ENCODE results near the gene EAF2. TPM values are rescaled to one million over a fixed set of nuclear protein-coding genes. Genes with fewer than 3 reads are reported as not detected.

Gene EAF2
- total RNA-seq, result 2.0 and 3.6 TPM in 2 replicates

DNA sequence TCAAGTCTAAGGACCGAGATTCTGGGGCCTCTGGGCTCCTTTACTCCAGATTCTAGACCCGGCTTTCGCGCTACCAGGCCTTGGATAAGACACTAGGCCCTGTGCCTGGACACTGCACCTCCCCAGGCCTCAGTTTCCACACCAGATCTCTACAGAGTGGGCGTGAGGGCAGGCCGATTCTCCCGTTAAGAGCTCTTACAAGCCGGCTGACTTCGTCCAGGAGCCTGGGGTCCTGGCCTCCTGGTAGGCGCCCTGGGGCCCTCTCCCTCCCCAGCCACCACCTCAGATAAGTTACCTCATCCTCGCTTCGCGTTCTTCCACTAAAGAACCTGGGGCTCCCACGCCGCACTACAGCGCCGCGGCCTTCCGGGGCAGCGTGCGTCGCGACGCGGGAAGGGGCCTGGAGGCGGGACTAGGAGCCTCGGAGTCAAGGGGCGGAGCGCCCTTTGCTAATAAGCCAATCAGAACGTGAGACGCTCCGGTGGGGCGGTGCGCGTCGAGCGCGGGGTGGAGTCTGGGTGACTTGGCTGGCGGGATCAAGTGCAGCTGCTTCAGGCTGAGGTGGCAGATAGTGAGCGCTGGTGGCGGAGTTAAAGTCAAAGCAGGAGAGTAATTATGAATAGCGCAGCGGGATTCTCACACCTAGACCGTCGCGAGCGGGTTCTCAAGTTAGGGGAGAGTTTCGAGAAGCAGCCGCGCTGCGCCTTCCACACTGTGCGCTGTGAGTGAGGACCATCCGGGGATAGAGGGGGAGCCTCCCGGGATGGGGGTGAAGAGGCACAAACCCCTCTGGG, at the start of gene EAF2, which contains the start of gene IQCB1:
TSS of gene EAF2 (plus strand) at position 539 of the 794 bp plus-strand sequence. CDS start at position 616, 77 bp downstream.
TSS of gene IQCB1 (minus strand) at position 390 of the 794 bp plus-strand sequence. CDS start 6,100 bp downstream, outside the sequence.

DNA sequence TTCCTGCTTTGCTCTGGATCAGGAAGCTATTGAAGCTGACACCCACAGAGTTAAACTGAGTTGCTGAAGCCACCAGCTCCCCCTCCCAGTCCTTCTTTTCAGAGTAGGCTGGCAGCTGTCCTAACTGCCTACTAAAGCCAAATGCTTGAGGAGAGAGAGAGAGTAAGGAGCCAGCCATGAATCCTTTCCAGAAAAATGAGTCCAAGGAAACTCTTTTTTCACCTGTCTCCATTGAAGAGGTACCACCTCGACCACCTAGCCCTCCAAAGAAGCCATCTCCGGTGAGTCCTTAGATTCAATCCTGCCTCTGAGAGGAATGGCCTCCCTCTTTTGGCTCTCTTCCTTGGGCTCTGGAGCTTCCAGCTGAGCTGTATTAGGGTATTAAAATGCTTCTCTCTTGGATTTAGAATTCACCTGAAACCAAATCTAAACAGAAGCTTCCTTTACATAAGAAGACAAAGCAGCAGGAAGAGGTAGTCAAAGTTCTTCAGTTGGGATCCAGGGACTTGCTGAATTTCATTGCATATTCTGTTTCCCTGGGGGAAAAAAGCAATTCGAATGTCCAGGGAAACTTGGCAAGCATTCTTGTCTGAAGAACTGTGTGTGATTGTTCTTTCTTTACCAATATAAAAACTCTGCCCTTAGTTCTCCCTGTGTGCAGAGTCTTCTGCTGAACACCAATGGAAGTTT, 59.4 kb downstream of the EAF2 start, which contains the start of gene SLC15A2:
TSS of gene SLC15A2 (plus strand) at position 101 of the 690 bp plus-strand sequence. CDS start at position 177, 76 bp downstream.

Other genes starting within 250 kb of the EAF2 start
- not detected in 2 replicates for gene FBXO40, start 241.8 kb upstream of the EAF2 start, total RNA-seq
- gene HCLS1, start 174.3 kb upstream of the EAF2 start, total RNA-seq, result 1.7 and 3.5 TPM in 2 replicates
- 41.1 and 45.6 TPM in 2 replicates for gene GOLGB1, start 85.5 kb upstream of the EAF2 start, total RNA-seq
- 3.2 and 6.9 TPM in 2 replicates for gene IQCB1, start 149 bp upstream of the EAF2 start, total RNA-seq
- 0.06 and 0.54 TPM in 2 replicates for gene SLC15A2, start 59.2 kb downstream of the EAF2 start, total RNA-seq
- not detected in 2 replicates for gene ILDR1, start 187.0 kb downstream of the EAF2 start, total RNA-seq
- gene CD86, start 220.2 kb downstream of the EAF2 start, total RNA-seq, result not detected in 2 replicates